Left cardiac atrium (tissue), 4 donors: ENCODE data around the gene BST2. TPM values are rescaled to one million over a fixed set of nuclear protein-coding genes. Genes with fewer than 3 reads are reported as not detected.
A peak's percentile ranks its signal among the peaks of the same experiment; 100 is the strongest.

Source experiments
- ATAC-seq, 2 donors: fragments of 200-7000 bp; cut with Tn5 transposase; one replicate each; pipeline ENCODE4 v1.9.1; 2020; ENCODE audit warnings: mild to moderate bottlenecking in 2 of 2, moderate library complexity in 2 of 2
- DNase-seq: peaks from one replicate; pipeline ENCODE4 v3.0.0-alpha.2; 2020
- intact Hi-C, 2 donors: fragments of 100-400 bp; cut with DNase I; formaldehyde crosslinking; loops; one replicate each; pipeline versions ENCODE4 v1.14.1 to v1.15.1; 2022 to 2023
- total RNA-seq, 2 donors: library from RNA; stranded (reverse); fragmentation: NEBNext Ultra II Directional; extraction: Animal tissue kit (Norgen Biotek cat#: 25700); gene quantifications; one replicate each; pipeline ENCODE4 v1.2.1, GENCODE V29; 2021
- donor health status: DM: no; HTN: yes; CAD: no.
- donor health status: DM: no; HTN: yes; CAD: no; lungs with severe emphysema.
- donor health status: DM: yes; HTN: yes; CAD: no.
- donor health status: Dilated cardiomyopathy.

The BST2 gene
- total RNA-seq, 2 donors from 2014 or later = 56.9 to 72.6 TPM

- DNase-seq = no peak
- intact Hi-C loops = no loop called here
- no peak for ATAC-seq
Observed at GRCh38 chr19:17421942-17422341, 16.5 kb upstream of the BST2 start.

- DNase-seq (peak; percentile 53), ATAC-seq (peak; percentile 10 to 56)
- intact Hi-C loops = no loop called here
Observed at GRCh38 chr19:17420475-17420924, 15.1 kb upstream of the BST2 start.

- intact Hi-C loops = no loop called here
- peak; percentile 98 for ATAC-seq
Observed at GRCh38 chr19:17419621-17420474, 14.4 kb upstream of the BST2 start, which contains the start of gene MVB12A. TSS of gene MVB12A (plus strand) at chr19:17420047. CDS start at chr19:17420136, 89 bp downstream.

GRCh38 chr19:17419154-17419620, 13.8 kb upstream of the BST2 start:
- intact Hi-C loops = no loop called here
- no peak for ATAC-seq
- no peak for DNase-seq

More at GRCh38 chr19:17419621-17420474, 14.4 kb upstream of the BST2 start, which contains the start of gene MVB12A:
- DNase-seq = peak; percentile 99

- intact Hi-C loops = no loop called here
- DNase-seq = no peak
- ATAC-seq = no peak
Observed at GRCh38 chr19:17418710-17419109, 13.3 kb upstream of the BST2 start.

- DNase-seq (no peak), ATAC-seq (no peak)
- intact Hi-C loops = no loop called here
Observed at GRCh38 chr19:17415121-17415520, 9.7 kb upstream of the BST2 start.

- intact Hi-C loops = no loop called here
- no peak for ATAC-seq
- no peak for DNase-seq
Observed at GRCh38 chr19:17414097-17414496, 8.7 kb upstream of the BST2 start.

- ATAC-seq (no peak), DNase-seq (no peak)
- intact Hi-C loops = no loop called here
Observed at GRCh38 chr19:17411801-17412200, 6.4 kb upstream of the BST2 start.

GRCh38 chr19:17409990-17410389, 4.6 kb upstream of the BST2 start:
- intact Hi-C loops = no loop called here
- DNase-seq (no peak), ATAC-seq (no peak)

GRCh38 chr19:17406887-17407196, 1.4 kb upstream of the BST2 start:
- no peak for DNase-seq
- intact Hi-C loops = no loop called here
- ATAC-seq = no peak

- ATAC-seq (peak in 1 of 2 donors; percentile 20), DNase-seq (no peak)
- intact Hi-C loops = no loop called here
Observed at GRCh38 chr19:17406046-17406886, 836 bp upstream of the BST2 start.

- ATAC-seq (no peak), DNase-seq (no peak)
- intact Hi-C loops = no loop called here
Observed at GRCh38 chr19:17404621-17405249, 695 bp downstream of the BST2 start.

GRCh38 chr19:17404015-17404414, 1.4 kb downstream of the BST2 start:
- DNase-seq = no peak
- ATAC-seq = no peak
- intact Hi-C loops = no loop called here

- DNase-seq (peak; percentile 38), ATAC-seq (peak; percentile 17 to 35)
- intact Hi-C loops = no loop called here
Observed at GRCh38 chr19:17402982-17403855, 2.2 kb downstream of the BST2 start.

GRCh38 chr19:17401628-17402027, 3.8 kb downstream of the BST2 start:
- intact Hi-C loops = no loop called here
- DNase-seq (no peak), ATAC-seq (no peak)

GRCh38 chr19:17398902-17399527, 6.4 kb downstream of the BST2 start:
- no peak for DNase-seq
- no peak for ATAC-seq
- intact Hi-C loops = loop anchor here in 1 of 2 donors (10.0 kb wide), 1 partner anchor 66 kb away; the partner anchor contains the start of gene NXNL1

GRCh38 chr19:17394891-17395415, 10.5 kb downstream of the BST2 start:
- intact Hi-C loops = loop anchor here in 1 of 2 donors (10.0 kb wide), 1 partner anchor 70 kb away; the partner anchor contains the start of gene NXNL1
- ATAC-seq = peak; percentile 27 to 28
- peak; percentile 78 for DNase-seq

GRCh38 chr19:17393914-17394313, 11.5 kb downstream of the BST2 start, which contains the start of gene CCDC194:
TSS of gene CCDC194 (minus strand) at chr19:17394196. CDS start at chr19:17394158, 38 bp downstream.
- no peak for ATAC-seq
- intact Hi-C loops = loop anchor here in 1 of 2 donors (10.0 kb wide), 1 partner anchor 71 kb away; the partner anchor contains the start of gene NXNL1
- no peak for DNase-seq
